HG03045 (cell line): ENCODE data around the gene MADD.
"Not testable (repeated sequence)": the region's sequence is repeated elsewhere in the genome, so short reads cannot be mapped to it uniquely, and the experiment has no call there.

Experiments used
- ATAC-seq: cut with Tn5 transposase; IDR thresholded peaks from one replicate; pipeline ENCODE4 v1.9.1; 2021; ENCODE audit warnings: mild to moderate bottlenecking, moderate library complexity; ENCODE audit not compliant: unreplicated experiment

The MADD gene

GRCh38 chr11:47317064-47317828 is 47.3 kb downstream of the MADD start:
- no peak for ATAC-seq

DNA sequence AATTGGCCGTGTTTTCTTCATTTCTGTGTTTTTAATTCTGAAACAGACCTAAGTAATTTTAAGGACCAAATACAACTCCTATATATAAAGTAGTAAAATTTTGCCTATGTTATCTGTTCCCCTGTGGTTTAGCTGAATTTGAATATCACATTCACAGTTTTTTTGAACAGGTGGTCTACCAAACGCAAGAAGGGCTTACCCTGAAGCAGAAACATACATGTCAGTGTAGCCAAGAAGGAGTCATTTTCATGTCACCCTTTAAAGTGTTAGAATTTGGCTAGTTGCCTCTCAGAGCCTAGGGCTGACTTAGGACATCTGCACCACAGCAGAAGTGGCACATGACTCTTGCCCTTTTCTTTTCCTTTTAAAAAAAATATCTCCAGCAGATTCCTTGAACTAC is 48.2 kb downstream of the MADD start:
- no peak for ATAC-seq

GRCh38 chr11:47324520-47324919 is 54.6 kb downstream of the MADD start:
- no peak for ATAC-seq

DNA sequence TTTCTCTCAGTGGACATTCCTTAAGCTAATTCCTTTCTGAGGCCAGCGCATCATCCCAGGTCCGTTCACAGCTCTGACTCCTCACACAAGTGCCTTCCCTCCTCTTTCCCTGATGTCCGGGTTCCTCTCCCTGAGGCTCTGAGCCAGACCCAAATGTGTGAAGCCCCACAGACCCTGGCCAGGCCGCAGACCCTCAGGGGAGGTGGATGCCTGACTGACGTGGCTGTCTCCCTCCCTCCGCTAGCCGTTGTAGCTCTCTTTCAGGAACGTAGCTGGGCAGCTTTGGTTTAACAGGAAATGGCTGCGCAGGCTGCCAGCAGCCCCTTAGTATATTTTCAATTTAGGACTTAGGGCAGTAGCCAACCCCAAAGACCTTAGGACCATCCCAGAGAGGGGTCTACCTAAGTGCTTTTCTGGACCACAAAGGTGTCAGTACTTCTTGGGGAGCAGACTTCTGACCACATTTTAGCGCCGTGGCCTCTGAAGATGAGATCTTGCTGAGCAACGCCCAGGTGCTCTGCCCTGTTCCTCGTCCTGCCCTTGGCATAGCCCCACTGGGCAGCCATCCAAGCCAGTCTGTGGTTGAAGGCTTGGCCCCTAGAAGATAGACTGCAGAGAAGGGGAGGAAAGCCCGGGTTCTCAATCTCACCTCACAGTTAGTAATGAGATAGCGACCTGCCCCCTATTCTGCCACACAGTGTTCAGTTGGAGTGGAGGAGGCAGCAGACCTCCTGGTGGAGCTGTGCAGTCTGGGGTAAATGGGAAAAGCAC is 55.5 kb downstream of the MADD start:
- ATAC-seq: no peak

DNA sequence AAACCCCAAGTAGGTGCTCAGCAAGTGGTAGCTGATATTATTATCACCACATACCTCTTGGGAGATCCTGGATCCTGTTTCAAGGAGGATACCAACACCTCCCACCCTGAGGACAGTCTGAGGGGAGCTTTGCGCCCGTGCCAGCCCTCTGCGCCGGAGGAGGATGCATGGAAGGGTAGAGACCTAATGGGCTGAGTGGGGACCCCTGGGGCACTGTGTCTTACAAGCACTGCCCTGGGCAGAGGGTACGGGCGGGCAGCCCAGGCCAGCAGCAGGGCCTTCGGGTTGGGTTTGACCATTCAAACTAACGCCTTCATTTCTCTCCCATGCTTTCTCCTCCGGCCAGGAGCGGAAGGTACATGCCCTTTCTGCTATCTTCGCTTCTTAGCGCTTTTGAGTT is 56.3 kb downstream of the MADD start:
- ATAC-seq: no peak

- ATAC-seq: no peak
Observed at GRCh38 chr11:47327025-47327424, 57.1 kb downstream of the MADD start.

DNA sequence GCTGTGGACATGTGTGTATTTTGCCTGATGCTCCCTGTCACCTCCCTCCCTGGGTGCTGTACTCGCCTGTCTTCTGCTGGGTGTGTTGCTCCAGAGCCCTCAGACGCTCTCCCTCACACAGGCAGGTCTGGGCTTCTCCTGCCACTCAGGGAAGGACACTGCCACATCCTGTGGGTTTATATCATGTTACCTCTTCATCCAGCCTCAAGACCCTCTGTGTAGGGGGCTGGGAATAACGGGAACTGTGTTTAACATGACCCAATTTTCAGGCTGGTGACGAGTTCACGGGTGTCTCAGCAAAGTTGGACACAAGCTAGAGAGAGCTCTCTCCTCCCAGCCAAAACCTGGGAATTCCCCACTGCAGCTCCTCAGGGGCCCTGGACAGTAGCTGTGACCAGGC is 58.0 kb downstream of the MADD start:
- no peak for ATAC-seq

- no peak for ATAC-seq
Observed at GRCh38 chr11:47328449-47329390, 58.8 kb downstream of the MADD start.

GRCh38 chr11:47329431-47329986 is 59.6 kb downstream of the MADD start:
- ATAC-seq: no peak

DNA sequence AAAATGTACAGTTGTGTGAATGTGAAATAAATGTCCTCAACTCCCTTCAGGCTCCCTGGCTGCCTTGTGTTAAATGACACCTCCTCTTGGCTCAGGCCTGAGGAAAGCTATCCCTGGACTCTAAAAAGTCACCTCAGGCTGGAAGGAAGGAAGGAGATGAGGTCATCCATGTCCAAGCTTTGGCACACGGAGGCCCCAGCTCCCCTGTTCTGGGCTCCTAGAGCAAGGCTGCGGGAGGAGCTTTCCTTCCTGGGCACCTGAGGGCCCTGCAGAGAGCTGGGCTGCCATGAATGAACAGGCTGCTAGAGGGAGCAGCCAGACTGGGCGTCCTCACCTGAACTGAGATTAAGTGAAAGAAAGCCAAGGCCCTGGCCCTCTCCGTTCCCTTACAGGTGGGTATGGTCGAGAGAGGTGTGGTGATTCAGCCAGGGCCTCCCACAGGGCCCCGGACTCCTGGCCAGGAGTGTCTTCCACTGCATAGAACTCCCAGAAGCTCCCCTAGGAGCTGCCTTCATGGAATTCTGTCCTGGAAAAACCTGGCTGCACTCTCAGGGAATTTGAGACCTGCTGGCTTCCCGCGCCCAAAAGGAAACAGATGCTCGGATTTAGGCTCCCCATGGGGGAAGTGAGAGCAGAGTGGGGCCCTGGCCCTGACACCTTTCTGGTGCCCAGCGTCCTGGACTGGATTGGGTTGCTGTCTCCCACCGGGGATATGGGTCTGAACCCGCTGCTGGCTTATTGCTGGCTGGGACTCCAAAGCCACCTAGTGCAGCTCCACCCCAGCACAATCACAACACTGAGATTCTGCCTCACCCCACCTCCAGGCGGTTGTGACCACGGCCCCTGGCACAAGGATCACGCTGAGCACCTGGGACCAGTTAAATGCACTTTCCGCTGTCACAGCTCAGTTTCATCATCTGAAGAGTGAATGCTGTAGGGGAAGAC is 60.3 kb downstream of the MADD start:
- no peak for ATAC-seq

- no peak for ATAC-seq
Observed at GRCh38 chr11:47331454-47332302, 61.7 kb downstream of the MADD start.

- ATAC-seq: no peak
Observed at GRCh38 chr11:47332303-47332711, 62.4 kb downstream of the MADD start.

- ATAC-seq: no peak
Observed at GRCh38 chr11:47332791-47333525, 63.0 kb downstream of the MADD start.

- ATAC-seq: no peak
Observed at GRCh38 chr11:47333526-47333845, 63.6 kb downstream of the MADD start.

GRCh38 chr11:47333886-47334443 is 64.0 kb downstream of the MADD start:
- ATAC-seq: no peak

GRCh38 chr11:47334699-47335411 is 64.9 kb downstream of the MADD start:
- not testable (repeated sequence) for ATAC-seq

GRCh38 chr11:47335733-47336132 is 65.8 kb downstream of the MADD start:
- no peak for ATAC-seq
